K562 (cell line): ENCODE measurements around the gene SMG5. TPM values are rescaled to one million over a fixed set of nuclear protein-coding genes. Genes with fewer than 3 reads are reported as not detected.

Experiments used
- ATAC-seq: fragments of 200-7000 bp; cut with Tn5 transposase; 3 replicates; pipeline ENCODE4 v1.9.1; 2020; ENCODE audit warnings: moderate library complexity
- BruUV-seq: library from RNA; stranded (reverse); fragments of 400-500 nt; replicated peaks from 2 replicates; lab custom pipeline; 2021; lab: Mats Ljungman, UMichigan
- CTCF ChIA-PET: fragments of 300-600 bp; formaldehyde crosslinking; extraction: SDS; loops from one replicate; lab custom pipeline; 2021; ENCODE audit warnings: low intra/inter-chr PET ratio; lab: Yijun Ruan, JAX
- POLR2A ChIA-PET: fragments of 300-600, 350-650 bp; sonication (Branson Sonifier 250); formaldehyde crosslinking; extraction: SDS; loops from one replicate; lab custom pipeline; 2021; ENCODE audit warnings: antibody characterized with exemption, inconsistent platforms; lab: Yijun Ruan, JAX
- DNase-seq, 4 experiments: peaks; one replicate each; pipeline versions ENCODE4 v3.0.0 to v3.0.0-alpha.2; 2011 to 2018; ENCODE audit warnings: low spot score in 3 of 4, mixed read lengths in 3 of 4; ENCODE audit errors: extremely low read depth in 1 of 4
- FAIRE-seq: peaks from 2 replicates; lab custom pipeline; 2011; peaks lifted over from hg19 to GRCh38; lab: Jason Lieb, UNC
- H2AFZ ChIP-seq: 2 replicates; pipeline ENCODE4 v1.6.0; 2011; ENCODE audit warnings: low read depth, low read length, control low read depth, inconsistent platforms
- H3K27ac ChIP-seq: fragments of 200-600 bp; 3 replicates; pipeline ENCODE4 v1.8.0; 2011; ENCODE audit warnings: low read depth, mild to moderate bottlenecking, control low read depth, inconsistent platforms, low read length, moderate library complexity, mixed read lengths; ENCODE audit errors: extremely low read depth
- H3K27me3 ChIP-seq, 2 experiments: fragments of 300-600 bp in 1 of 2; 2 replicates in 1 of 2; 3 replicates in 1 of 2; pipeline versions ENCODE4 v1.6.0 to v1.8.0; 2011; ENCODE audit warnings: inconsistent platforms in 2 of 2, low read length in 2 of 2, mild to moderate bottlenecking in 1 of 2, mixed read lengths in 1 of 2, moderate library complexity in 1 of 2; ENCODE audit not compliant: control insufficient read depth in 2 of 2, insufficient read depth in 2 of 2
- H3K36me3 ChIP-seq: fragments of 300-600 bp; 3 replicates; pipeline ENCODE4 v1.8.0; 2011; ENCODE audit warnings: mild to moderate bottlenecking, low read length, inconsistent platforms; ENCODE audit not compliant: control insufficient read depth, insufficient read depth
- H3K4me1 ChIP-seq, 2 experiments: fragments of 200-600 bp in 1 of 2; replicated peaks in 1 of 2; 2 replicates in 1 of 2; 3 replicates in 1 of 2; pipeline versions ENCODE4 v1.5.1 to v1.8.0; 2011; ENCODE audit warnings: inconsistent platforms in 2 of 2, low read length in 2 of 2, mild to moderate bottlenecking in 1 of 2, mixed read lengths in 1 of 2, moderate library complexity in 1 of 2; ENCODE audit not compliant: control insufficient read depth in 2 of 2, insufficient read depth in 2 of 2
- H3K4me2 ChIP-seq: 2 replicates; pipeline ENCODE4 v1.6.1; 2011; ENCODE audit warnings: low read length, control low read depth, inconsistent platforms, mixed read lengths; ENCODE audit not compliant: insufficient read depth
- H3K4me3 ChIP-seq: fragments of 200-600 bp; sonication (generic), shearing (Covaris generic); 2 replicates; pipeline ENCODE4 v1.5.1; 2016; ENCODE audit warnings: control low read depth, inconsistent platforms
- H3K79me2 ChIP-seq: fragments of 200-600 bp; 3 replicates; pipeline ENCODE4 v1.8.0; 2011; ENCODE audit warnings: low read length, inconsistent platforms; ENCODE audit not compliant: control insufficient read depth, insufficient read depth
- H3K9ac ChIP-seq, 2 experiments: 2 replicates each; pipeline versions ENCODE4 v1.6.0 to v1.6.1; 2011; ENCODE audit warnings: low read depth in 2 of 2, low read length in 2 of 2, control low read depth in 1 of 2, inconsistent platforms in 1 of 2, mild to moderate bottlenecking in 1 of 2, mixed read lengths in 1 of 2; ENCODE audit not compliant: insufficient read depth in 1 of 2
- H3K9me1 ChIP-seq: one replicate; pipeline ENCODE4 v1.6.0; 2011; ENCODE audit warnings: inconsistent platforms, mild to moderate bottlenecking, low read length, moderate library complexity; ENCODE audit not compliant: control insufficient read depth, insufficient read depth
- H3K9me3 ChIP-seq: replicated peaks from 2 replicates; pipeline ENCODE4 v1.5.1; 2011; ENCODE audit warnings: low read depth, low read length, inconsistent platforms; ENCODE audit not compliant: control insufficient read depth, insufficient read depth
- H4K20me1 ChIP-seq: replicated peaks from 2 replicates; pipeline ENCODE4 v1.6.1; 2011; ENCODE audit warnings: low read length, inconsistent platforms, mixed read lengths; ENCODE audit not compliant: control insufficient read depth, insufficient read depth
- GTF2E2 ChIP-seq: fragments of 200-800 bp; sonication (Bioruptor generic); IDR thresholded peaks from 2 replicates; pipeline ENCODE4 v1.6.1; 2016; ENCODE audit warnings: missing genetic modification characterization, missing compliant biosample characterization
- POLR3A ChIP-seq: IDR thresholded peaks from 2 replicates; pipeline ENCODE4 v1.6.1; 2011; ENCODE audit warnings: borderline replicate concordance, mild to moderate bottlenecking, moderate library complexity; ENCODE audit not compliant: insufficient read length, insufficient read depth; ENCODE audit errors: extremely low read depth
- TCF7L2 ChIP-seq: fragments of 150-350 bp; IDR thresholded peaks from 2 replicates; pipeline ENCODE4 v1.6.1; 2016; ENCODE audit warnings: low read depth, mild to moderate bottlenecking, low read length, moderate library complexity
- TSC22D4 ChIP-seq: fragments of 450-650 bp; IDR thresholded peaks from 2 replicates; pipeline ENCODE4 v1.6.1; 2016; ENCODE audit warnings: missing genetic modification characterization, missing biosample characterization, control low read depth
- VEZF1 ChIP-seq: fragments of 200-800 bp; sonication (Bioruptor generic); IDR thresholded peaks from 2 replicates; pipeline ENCODE4 v1.6.1; 2017; ENCODE audit warnings: missing genetic modification characterization, missing compliant biosample characterization
- ZC3H8 ChIP-seq: fragments of 450-650 bp; IDR thresholded peaks from 2 replicates; pipeline ENCODE4 v1.6.1; 2017
- WGBS: fragments of 100-300 bp; shearing (Covaris generic); methylation state at CpG from one replicate; pipeline ENCODE4 v1.1.6; 2016; ENCODE audit warnings: low coverage, mixed read lengths; ENCODE audit not compliant: insufficient coverage; ENCODE audit errors: missing lambda C conversion rate; 5-methylcytosine and 5-hydroxymethylcytosine counted together
- in situ Hi-C: fragments of 300-500 bp; cut with MboI; formaldehyde crosslinking; loops from 4 replicates; pipeline ENCODE4 v1.15.0; 2018; ENCODE audit warnings: inconsistent platforms, mixed read lengths
- intact Hi-C: fragments of 100-400 bp; cut with micrococcal nuclease; formaldehyde crosslinking; loops from 2 replicates; pipeline ENCODE4 v1.14.2; 2022
- polyA plus RNA-seq, 8 experiments: library from polyadenylated mRNA; depleted of rRNA in 4 of 8; stranded (reverse) in 5 of 8; unstranded in 3 of 8; fragments of >200 nt; fragmentation: Nextera tagmentation in 2 of 8; fragmentation: Illumina TruSeq in 1 of 8; extraction: Ambion mirVana in 2 of 8; extraction: Trizol in 1 of 8; gene quantifications; 2 replicates each; pipeline versions ENCODE4 v1.2.1 to v1.2.3, GENCODE V29; 2011 to 2014; ENCODE audit warnings: inconsistent platforms in 1 of 8, missing spikeins in 1 of 8
- total RNA-seq, 7 experiments: library from RNA; depleted of rRNA in 6 of 7; stranded (reverse); fragments of >200 nt in 6 of 7; fragmentation: Illumina TruSeq in 2 of 7; extraction: Trizol in 2 of 7; gene quantifications; 2 replicates each; pipeline versions ENCODE4 v1.2.1 to v1.2.3, GENCODE V29; 2011 to 2021; ENCODE audit warnings: low replicate concordance in 1 of 7
- TF ChIP-seq, protein P1 (sequence below): fragments of 250-450 bp; sonication (Bioruptor Pico); IDR thresholded peaks from 2 replicates; pipeline ENCODE4 v1.4.0; 2020; ENCODE audit warnings: borderline replicate concordance

SMG5 gene
- total and polyA plus RNA-seq, 9 of the 15 experiments (the other 6 are each of a cell fraction or from before 2014, with no cell fraction given), result 1.4 to 85.9 (median 53.0) TPM

GRCh38 chr1:156305215-156305614, 22.6 kb upstream of the SMG5 start:
- FAIRE-seq, result no peak
- Histone ChIP-seq H3K79me2 (no peaks in the 10 kb centered on the region), H3K9me1 (no peaks in the 10 kb centered on the region), H3K27me3 (no peaks in the 10 kb centered on the region), H2AFZ (no peak overlapping the region), H3K4me1 (peaks cover 0 to 5% of the 10 kb centered on the region in 2 experiments; a peak in 1 of 5 replicates), H3K9ac (no peak overlapping the region), H3K4me2 (no peak overlapping the region), H3K27ac (no peak overlapping the region), H4K20me1 (0 out of 2 replicates have a peak, but pooled peaks cover 5% of the 10 kb centered on the region), H3K9me3 (no peaks in the 10 kb centered on the region), H3K36me3 (peaks cover 41% of the 10 kb centered on the region), H3K4me3 (no peak overlapping the region)
- BruUV-seq, result no TSS peak
- DNase-seq, result no peak
- WGBS, result 81% methylated on average over 2 of the region's 2 CpGs
- in situ Hi-C loops (no loop called here), intact Hi-C loops (no loop called here)
- no peak for ATAC-seq
- ChIA-PET POLR2A (interaction anchor here (0.6 to 1.7 kb wide), 4 partner anchors 8 to 24 kb away, joined by 3 to 4 read pairs (median 3); partner anchors contain the start of gene GLMP), CTCF (no interaction called here)
- no peak for TF ChIP-seq GTF2E2 (tag)
- TF ChIP-seq, protein P1, sequence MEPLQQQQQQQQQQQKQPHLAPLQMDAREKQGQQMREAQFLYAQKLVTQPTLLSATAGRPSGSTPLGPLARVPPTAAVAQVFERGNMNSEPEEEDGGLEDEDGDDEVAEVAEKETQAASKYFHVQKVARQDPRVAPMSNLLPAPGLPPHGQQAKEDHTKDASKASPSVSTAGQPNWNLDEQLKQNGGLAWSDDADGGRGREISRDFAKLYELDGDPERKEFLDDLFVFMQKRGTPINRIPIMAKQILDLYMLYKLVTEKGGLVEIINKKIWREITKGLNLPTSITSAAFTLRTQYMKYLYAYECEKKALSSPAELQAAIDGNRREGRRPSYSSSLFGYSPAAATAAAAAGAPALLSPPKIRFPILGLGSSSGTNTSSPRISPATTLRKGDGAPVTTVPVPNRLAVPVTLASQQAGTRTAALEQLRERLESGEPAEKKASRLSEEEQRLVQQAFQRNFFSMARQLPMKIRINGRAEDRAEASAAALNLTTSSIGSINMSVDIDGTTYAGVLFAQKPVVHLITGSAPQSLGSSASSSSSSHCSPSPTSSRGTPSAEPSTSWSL (CRISPR knock-in tag), result no peak
- TF ChIP-seq TSC22D4 (tag), result no peak
- TF ChIP-seq ZC3H8, result no peak
- no peak for TF ChIP-seq TCF7L2
- no peak for TF ChIP-seq VEZF1
- no peak for TF ChIP-seq POLR3A
